ENCODE results near the gene FAM221B. TPM values are rescaled to one million over a fixed set of nuclear protein-coding genes. Genes with fewer than 3 reads are reported as not detected.
A peak's percentile ranks its signal among the peaks of the same experiment; 100 is the strongest.

FAM221B gene
- total RNA-seq, 2 donors from 2014 or later: not detected

DNA sequence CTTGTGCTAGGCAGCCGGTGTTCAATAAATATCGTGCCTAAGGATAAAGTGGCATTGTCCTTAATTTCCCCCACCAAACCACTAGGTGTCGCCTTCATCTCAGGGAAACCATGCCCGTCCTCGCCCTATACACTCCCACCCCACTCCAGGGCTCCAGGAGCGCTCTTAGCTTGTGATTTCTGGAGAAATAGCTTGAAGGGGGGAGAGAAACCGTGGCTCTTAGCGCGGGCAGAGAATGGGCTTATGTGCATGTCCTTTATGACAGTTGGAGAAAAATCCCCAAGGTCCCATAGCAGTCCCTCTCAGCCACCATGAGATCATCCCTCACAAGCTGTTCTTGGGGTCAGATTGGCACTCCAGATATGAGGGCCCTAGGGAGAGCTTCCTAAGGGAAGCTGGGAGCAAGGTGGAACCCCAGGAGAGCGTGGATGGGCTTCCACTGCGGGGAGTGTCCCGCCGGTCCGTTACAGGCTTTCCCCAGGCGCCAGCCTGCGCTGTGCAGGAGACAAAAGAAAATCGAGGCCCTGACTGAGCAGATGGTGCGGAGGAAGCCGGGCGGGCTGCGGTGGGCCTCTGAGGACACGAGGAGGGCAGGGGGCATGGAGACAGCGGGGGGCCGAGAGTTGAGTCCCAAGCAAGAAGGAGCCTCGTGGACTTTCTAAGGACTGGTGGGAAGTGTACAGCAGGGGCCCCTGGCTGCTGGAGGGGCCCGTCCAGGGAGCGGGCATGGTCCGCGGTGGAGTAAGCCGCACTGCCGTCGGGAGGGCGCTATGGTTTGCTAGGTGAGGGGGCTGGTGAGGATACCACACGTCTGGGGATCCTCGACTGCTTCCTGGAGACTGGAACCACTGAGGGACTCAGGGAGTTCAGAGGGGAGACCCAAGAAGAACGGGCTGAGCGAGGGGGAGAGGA is 37.9 kb downstream of the FAM221B start:
- no peak overlapping the region for H3K4me3 Mint-ChIP-seq
- no peak overlapping the region for H3K27ac Mint-ChIP-seq
- ATAC-seq (peak; percentile 95), DNase-seq (peak in 2 of 3 donors; percentile 39 to 41)
- H3K9me3 ChIP-seq (ENCODE audit: control insufficient read depth, low read length, poor library complexity, severe bottlenecking): no peaks in the 10 kb centered on the region
- peaks cover 23% of the 10 kb centered on the region for H3K4me1 Mint-ChIP-seq
- H3K27me3 Mint-ChIP-seq: no peaks in the 10 kb centered on the region
- H3K36me3 Mint-ChIP-seq (ENCODE audit: low read depth): peaks cover 7% of the 10 kb centered on the region

DNA sequence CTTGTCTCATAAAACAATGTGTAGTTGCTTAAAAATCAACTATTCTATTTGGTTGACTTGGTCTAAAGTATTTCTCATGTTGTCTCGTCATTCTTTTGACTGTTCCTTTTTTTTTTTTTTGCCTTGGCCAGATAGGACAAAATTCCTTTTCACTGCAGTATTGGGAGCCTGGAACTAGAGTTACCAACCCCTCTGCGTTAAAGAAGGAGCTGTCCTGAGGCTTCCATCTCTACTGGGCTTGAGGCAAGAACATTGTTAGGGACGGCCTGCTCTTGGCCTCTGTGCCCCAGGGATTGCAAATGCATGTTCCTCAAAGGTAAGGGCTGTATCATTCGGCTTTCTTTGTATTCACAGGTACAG is 38.5 kb downstream of the FAM221B start:
- Mint-ChIP-seq H3K4me3 (no peak overlapping the region), H3K4me1 (peaks cover 23% of the 10 kb centered on the region), H3K27me3 (no peaks in the 10 kb centered on the region), H3K27ac (no peak overlapping the region), H3K36me3 (ENCODE audit: low read depth) (peaks cover 8% of the 10 kb centered on the region)
- DNase-seq (no peak), ATAC-seq (peak; percentile 31)
- no peaks in the 10 kb centered on the region for H3K9me3 ChIP-seq (ENCODE audit: control insufficient read depth, low read length, poor library complexity, severe bottlenecking)

DNA sequence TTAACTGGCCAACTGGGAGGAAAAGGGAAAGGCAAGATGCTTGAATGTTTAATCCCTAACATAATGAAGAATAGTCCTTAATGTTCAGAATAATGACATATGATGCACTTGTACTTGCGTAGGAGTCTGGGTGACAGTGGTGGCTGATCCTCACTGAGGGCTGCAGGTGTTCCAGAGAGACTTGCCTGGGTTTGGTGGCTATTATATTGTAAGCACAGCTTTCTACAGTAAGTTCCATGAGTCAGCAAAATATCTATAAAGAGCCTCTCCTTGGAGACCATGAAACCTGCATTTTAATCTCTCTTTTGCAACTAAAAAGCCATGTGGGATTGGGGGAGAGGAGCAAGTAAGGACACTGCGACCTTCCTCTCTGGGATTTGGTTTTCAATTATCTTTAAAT is 39.0 kb downstream of the FAM221B start:
- ATAC-seq: no peak
- Mint-ChIP-seq H3K27me3 (no peaks in the 10 kb centered on the region), H3K4me1 (peaks cover 20% of the 10 kb centered on the region), H3K27ac (no peak overlapping the region), H3K4me3 (no peak overlapping the region), H3K36me3 (ENCODE audit: low read depth) (peaks cover 8% of the 10 kb centered on the region)
- DNase-seq: no peak
- no peaks in the 10 kb centered on the region for H3K9me3 ChIP-seq (ENCODE audit: control insufficient read depth, low read length, poor library complexity, severe bottlenecking)

DNA sequence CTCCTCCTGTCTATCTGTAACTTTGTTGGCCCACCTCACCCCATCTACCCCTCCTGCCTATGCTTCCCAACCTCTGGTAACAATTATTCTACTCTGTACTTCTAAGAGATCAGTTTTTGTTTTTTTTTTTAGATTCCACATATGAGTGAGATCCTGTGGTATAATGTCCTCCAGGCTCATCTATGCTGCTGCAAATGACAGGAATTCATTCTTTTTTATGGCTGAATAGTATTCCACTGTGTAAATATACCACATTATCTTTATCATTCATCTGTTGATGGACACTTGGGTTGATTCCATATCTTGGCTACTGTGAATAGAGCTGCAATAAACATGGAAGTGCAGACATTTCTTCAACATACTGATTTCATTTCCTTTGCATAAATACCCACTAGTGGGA is 45.1 kb downstream of the FAM221B start:
- Mint-ChIP-seq H3K27me3 (no peaks in the 10 kb centered on the region), H3K27ac (no peak overlapping the region), H3K36me3 (ENCODE audit: low read depth) (peaks cover 8% of the 10 kb centered on the region), H3K4me1 (peaks cover 11% of the 10 kb centered on the region), H3K4me3 (no peak overlapping the region)
- H3K9me3 ChIP-seq (ENCODE audit: control insufficient read depth, low read length, poor library complexity, severe bottlenecking): no peaks in the 10 kb centered on the region
- ATAC-seq (no peak), DNase-seq (no peak)

DNA sequence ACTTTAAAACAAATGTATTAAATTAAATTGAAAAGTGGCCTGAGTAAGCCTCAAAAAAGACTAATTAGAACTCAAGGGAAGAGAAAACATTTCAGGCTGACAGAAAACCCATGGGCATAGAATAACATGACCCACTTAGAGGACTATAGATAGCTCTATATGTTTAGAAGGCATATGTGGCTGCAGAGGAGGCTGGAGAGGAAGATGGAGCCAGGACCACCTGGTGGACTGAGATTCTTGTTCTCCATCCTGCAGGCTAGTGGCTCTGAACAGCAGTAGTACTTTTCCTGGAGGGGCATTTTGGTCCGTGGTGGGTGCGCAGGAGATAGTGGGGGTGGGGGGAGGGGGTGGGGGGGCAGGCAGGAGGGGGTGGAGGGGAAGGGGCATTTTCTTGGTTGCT is 47.5 kb downstream of the FAM221B start:
- no peak for ATAC-seq
- peaks cover 7% of the 10 kb centered on the region for H3K4me1 Mint-ChIP-seq
- H3K36me3 Mint-ChIP-seq (ENCODE audit: low read depth): peaks cover 8% of the 10 kb centered on the region
- no peaks in the 10 kb centered on the region for H3K27me3 Mint-ChIP-seq
- DNase-seq: no peak
- no peak overlapping the region for H3K4me3 Mint-ChIP-seq
- no peaks in the 10 kb centered on the region for H3K9me3 ChIP-seq (ENCODE audit: control insufficient read depth, low read length, poor library complexity, severe bottlenecking)
- H3K27ac Mint-ChIP-seq: no peak overlapping the region

DNA sequence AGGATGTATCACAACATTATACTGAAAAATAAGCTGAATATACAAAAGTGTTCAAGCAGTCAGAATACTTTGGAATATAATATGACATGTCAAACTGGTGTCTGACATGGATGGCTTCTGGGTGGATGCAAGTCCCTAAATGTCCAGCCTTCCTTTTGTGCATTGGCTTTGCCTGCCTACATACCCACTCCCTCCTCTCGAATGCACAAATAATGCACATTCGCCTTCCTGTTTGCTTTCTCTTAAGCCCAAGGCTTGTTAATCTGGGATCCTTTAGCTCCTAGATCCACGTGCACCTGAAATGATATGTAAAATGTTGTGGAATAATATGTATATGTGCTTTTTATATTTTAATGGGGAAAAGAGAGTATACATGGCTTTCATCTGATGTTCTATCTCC is 50.0 kb downstream of the FAM221B start:
- no peak for DNase-seq
- H3K27me3 Mint-ChIP-seq: no peaks in the 10 kb centered on the region
- H3K4me3 Mint-ChIP-seq: no peak overlapping the region
- H3K4me1 Mint-ChIP-seq: peaks cover 5% of the 10 kb centered on the region
- no peak for ATAC-seq
- no peaks in the 10 kb centered on the region for H3K36me3 Mint-ChIP-seq (ENCODE audit: low read depth)
- peak overlapping the region; percentile 22 for H3K27ac Mint-ChIP-seq
- no peaks in the 10 kb centered on the region for H3K9me3 ChIP-seq (ENCODE audit: control insufficient read depth, low read length, poor library complexity, severe bottlenecking)

DNA sequence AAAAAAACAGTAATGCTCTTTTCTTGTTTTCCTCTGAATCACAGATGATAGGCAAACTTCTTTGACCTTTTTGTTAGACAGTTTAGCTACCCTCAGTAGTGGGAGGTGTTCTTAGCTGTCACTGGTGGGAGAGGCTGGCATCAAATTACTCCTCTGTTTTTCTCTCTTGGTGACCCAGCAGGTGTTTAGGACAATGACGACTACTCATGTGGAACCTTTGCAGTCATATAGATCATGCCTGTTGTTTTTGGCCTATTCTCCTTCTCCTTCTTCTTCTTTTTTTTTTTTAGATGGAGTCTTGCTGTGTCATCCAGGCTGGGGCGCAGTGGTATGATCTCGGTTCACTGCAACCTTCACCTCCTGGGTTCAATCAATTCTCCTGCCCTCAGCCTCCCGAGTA is 52.5 kb downstream of the FAM221B start:
- peaks cover 4% of the 10 kb centered on the region for H3K4me1 Mint-ChIP-seq
- no peak for ATAC-seq
- H3K27me3 Mint-ChIP-seq: no peaks in the 10 kb centered on the region
- H3K4me3 Mint-ChIP-seq: no peak overlapping the region
- H3K9me3 ChIP-seq (ENCODE audit: control insufficient read depth, low read length, poor library complexity, severe bottlenecking): no peaks in the 10 kb centered on the region
- DNase-seq: no peak
- H3K27ac Mint-ChIP-seq: no peak overlapping the region
- H3K36me3 Mint-ChIP-seq (ENCODE audit: low read depth): no peaks in the 10 kb centered on the region

DNA sequence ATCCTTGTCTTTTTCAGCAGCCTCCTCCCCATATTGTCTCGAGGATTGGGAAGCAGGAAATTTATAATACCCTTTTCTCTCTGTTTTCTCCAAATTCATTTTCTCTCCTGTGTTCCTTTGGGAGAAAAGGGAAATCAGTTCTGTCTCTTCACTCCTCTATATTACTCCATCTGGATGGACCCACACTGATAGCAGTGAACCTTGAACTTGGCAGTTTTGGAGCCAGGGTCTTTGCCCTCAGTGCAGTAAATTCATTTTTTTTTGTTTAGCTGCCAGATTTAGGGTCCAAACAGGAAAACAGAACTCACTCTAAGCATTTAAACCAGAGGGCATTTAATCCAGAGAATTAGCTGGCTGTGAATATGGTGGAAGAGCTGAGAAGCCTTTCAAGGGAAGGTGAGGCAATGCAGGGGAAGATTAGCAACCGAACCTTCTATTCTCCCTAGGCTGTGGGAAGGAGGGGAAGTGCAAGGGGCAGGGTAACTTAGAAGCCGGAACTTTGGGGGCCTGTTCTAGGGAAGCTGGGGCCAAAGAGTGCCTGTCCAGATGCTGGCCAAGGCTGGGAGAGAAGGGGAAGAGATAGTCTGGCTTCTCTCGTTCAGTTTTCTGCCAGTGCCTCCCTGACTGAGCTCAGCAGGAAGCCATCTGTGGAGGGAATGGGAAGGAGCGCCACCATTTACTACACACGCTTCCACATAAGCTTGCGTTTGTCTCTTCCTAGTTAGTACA is 53.5 kb downstream of the FAM221B start:
- H3K4me3 Mint-ChIP-seq: peak overlapping the region; percentile 45
- peak overlapping the region; percentile 60 for H3K27ac Mint-ChIP-seq
- no peaks in the 10 kb centered on the region for H3K9me3 ChIP-seq (ENCODE audit: control insufficient read depth, low read length, poor library complexity, severe bottlenecking)
- DNase-seq (no peak), ATAC-seq (no peak)
- H3K36me3 Mint-ChIP-seq (ENCODE audit: low read depth): no peaks in the 10 kb centered on the region
- peaks cover 2% of the 10 kb centered on the region for H3K4me1 Mint-ChIP-seq
- H3K27me3 Mint-ChIP-seq: no peaks in the 10 kb centered on the region

DNA sequence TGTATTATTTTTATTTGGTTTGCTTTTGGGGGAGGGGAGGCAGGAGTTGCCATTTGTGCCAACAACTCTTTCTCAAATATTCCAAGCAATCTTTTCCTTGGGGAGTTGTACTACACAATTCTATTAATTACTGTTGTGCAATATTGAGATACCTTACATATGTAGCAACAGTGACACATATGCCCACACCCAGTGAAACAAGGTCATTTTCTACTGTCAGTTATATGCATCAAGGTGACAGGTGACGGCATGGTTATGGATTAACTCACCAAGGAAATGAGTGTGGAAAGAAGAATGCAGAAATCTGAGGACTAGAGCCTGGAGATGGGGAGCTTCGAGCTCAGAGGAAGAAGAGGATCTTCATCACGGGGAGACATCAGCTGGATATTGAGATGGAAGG is 56.6 kb downstream of the FAM221B start:
- Mint-ChIP-seq H3K4me1 (peaks cover 2% of the 10 kb centered on the region), H3K27ac (no peak overlapping the region), H3K27me3 (no peaks in the 10 kb centered on the region), H3K36me3 (ENCODE audit: low read depth) (no peaks in the 10 kb centered on the region), H3K4me3 (no peak overlapping the region)
- H3K9me3 ChIP-seq (ENCODE audit: control insufficient read depth, low read length, poor library complexity, severe bottlenecking): no peaks in the 10 kb centered on the region
- DNase-seq (no peak), ATAC-seq (no peak)

DNA sequence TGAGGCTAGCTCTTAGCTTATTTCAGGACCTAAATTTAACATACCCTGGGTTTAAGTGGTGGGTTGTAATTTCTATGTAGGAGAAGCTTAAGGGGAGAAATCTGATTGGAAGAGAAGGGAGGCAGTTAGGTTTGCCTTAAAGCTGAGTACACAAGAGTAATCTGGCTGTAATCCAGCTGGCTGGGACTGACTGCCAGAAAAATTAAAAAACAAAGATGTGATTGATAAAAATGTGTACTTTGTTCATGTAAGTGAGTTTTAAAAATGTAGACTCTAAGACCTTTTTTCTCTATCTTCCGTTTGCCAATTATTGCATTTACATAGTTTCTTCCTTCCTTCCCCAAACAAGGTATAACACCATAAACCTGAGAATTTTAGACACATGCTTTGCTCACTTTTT is 57.0 kb downstream of the FAM221B start:
- no peak for ATAC-seq
- no peak for DNase-seq
- Mint-ChIP-seq H3K27me3 (no peaks in the 10 kb centered on the region), H3K27ac (no peak overlapping the region), H3K4me1 (peaks cover 2% of the 10 kb centered on the region), H3K36me3 (ENCODE audit: low read depth) (no peaks in the 10 kb centered on the region), H3K4me3 (no peak overlapping the region)
- no peaks in the 10 kb centered on the region for H3K9me3 ChIP-seq (ENCODE audit: control insufficient read depth, low read length, poor library complexity, severe bottlenecking)

DNA sequence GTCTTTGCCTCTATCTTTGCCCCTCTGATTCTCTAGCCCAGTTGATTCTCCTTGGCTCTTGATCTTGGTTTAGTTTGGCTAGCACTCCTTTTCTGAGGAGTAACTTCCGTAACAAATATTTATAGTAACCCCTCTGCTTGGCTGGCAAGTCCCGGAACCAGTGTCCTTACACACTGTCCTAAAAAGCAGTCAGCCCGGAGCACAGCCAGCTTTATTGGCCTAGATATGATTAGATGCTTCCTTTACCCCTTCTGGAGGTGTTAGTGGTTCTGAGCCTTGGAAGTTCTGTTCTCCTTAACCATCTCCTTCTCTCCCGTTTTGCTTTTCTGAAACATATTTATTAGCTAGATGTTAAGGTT is 57.5 kb downstream of the FAM221B start:
- ATAC-seq: no peak
- no peak for DNase-seq
- H3K4me1 Mint-ChIP-seq: peaks cover 5% of the 10 kb centered on the region
- H3K4me3 Mint-ChIP-seq: no peak overlapping the region
- no peaks in the 10 kb centered on the region for H3K27me3 Mint-ChIP-seq
- H3K27ac Mint-ChIP-seq: no peak overlapping the region
- no peaks in the 10 kb centered on the region for H3K36me3 Mint-ChIP-seq (ENCODE audit: low read depth)
- no peaks in the 10 kb centered on the region for H3K9me3 ChIP-seq (ENCODE audit: control insufficient read depth, low read length, poor library complexity, severe bottlenecking)

DNA sequence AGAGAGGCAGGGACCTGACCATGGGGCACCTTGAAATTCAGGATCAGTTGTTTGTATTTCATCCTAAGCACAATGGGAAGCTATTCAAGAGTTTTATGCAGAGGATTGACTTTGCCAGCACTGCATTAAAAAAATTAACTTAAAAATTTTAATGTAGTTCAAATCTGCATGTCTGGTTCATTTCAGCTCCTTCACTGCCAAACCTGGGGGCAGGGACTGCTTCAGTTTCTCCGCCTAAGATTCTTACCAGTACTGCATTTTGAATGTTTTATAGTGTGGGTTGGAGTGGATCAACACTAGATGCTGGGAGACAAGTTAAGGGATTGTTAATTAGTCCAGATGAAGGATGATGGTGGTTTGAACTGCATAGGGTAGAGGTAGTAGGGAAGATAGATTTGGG is 58.8 kb downstream of the FAM221B start:
- H3K36me3 Mint-ChIP-seq (ENCODE audit: low read depth): no peaks in the 10 kb centered on the region
- H3K27ac Mint-ChIP-seq: no peak overlapping the region
- no peak for ATAC-seq

DNA sequence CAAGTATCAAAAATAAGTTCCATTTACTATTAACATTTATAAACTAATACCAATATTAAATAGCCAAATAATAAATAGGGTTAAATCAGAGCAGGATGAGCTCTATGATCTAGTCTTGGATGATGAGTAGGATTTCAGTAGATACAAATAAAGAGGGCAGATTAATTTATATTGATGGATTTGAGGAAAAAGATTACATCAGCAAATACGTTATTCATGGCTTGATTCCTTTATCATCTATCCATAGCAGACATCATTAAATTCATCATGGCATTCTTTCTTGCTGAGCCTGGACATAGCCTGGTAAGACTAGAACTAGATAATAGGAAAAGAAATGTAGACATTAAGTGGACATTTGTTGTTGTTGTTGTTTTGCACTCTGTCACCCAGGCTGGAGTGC is 61.1 kb downstream of the FAM221B start:
- Mint-ChIP-seq H3K4me3 (no peak overlapping the region), H3K27me3 (no peaks in the 10 kb centered on the region), H3K4me1 (peaks cover 7% of the 10 kb centered on the region), H3K27ac (no peak overlapping the region), H3K36me3 (ENCODE audit: low read depth) (no peaks in the 10 kb centered on the region)
- no peaks in the 10 kb centered on the region for H3K9me3 ChIP-seq (ENCODE audit: control insufficient read depth, low read length, poor library complexity, severe bottlenecking)
- DNase-seq (no peak), ATAC-seq (no peak)

More for the DNA sequence above, 58.8 kb downstream of the FAM221B start:
- no peak overlapping the region for H3K4me3 Mint-ChIP-seq
- DNase-seq: no peak
- H3K27me3 Mint-ChIP-seq: no peaks in the 10 kb centered on the region
- peaks cover 5% of the 10 kb centered on the region for H3K4me1 Mint-ChIP-seq
- H3K9me3 ChIP-seq (ENCODE audit: control insufficient read depth, low read length, poor library complexity, severe bottlenecking): no peaks in the 10 kb centered on the region

DNA sequence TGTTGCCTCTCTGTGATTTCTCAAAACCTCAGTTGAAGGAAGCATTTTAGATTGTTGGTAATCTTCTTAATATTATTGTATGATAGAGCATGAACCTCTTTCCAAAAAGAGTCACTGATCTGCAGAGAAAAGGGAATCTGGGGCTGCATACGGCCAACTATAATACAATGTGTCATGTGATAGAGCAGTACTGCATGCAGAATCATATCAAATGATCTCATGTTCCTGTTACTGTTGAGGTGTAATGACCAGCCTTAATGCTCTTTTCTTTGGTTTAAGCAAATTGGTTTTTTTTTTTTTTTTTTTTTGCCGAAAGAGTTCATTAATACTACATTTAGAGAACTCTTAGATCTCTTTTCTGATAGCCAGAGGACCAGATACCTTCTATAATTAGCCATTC is 61.5 kb downstream of the FAM221B start:
- H3K4me1 Mint-ChIP-seq: peaks cover 9% of the 10 kb centered on the region
- DNase-seq: no peak
- no peaks in the 10 kb centered on the region for H3K36me3 Mint-ChIP-seq (ENCODE audit: low read depth)
- no peaks in the 10 kb centered on the region for H3K27me3 Mint-ChIP-seq
- ATAC-seq: no peak
- no peaks in the 10 kb centered on the region for H3K9me3 ChIP-seq (ENCODE audit: control insufficient read depth, low read length, poor library complexity, severe bottlenecking)
- no peak overlapping the region for H3K4me3 Mint-ChIP-seq
- no peak overlapping the region for H3K27ac Mint-ChIP-seq
